Neural progenitor cell (in vitro differentiated cells): ENCODE measurements around the gene SULT1C3. TPM values are rescaled to one million over a fixed set of nuclear protein-coding genes. Genes with fewer than 3 reads are reported as not detected.
"Not testable (repeated sequence)": the region's sequence is repeated elsewhere in the genome, so short reads cannot be mapped to it uniquely, and the experiment has no call there.

Experiments used
- DNase-seq: peaks from one replicate; pipeline ENCODE4 v3.0.0-alpha.2; 2016; ENCODE audit warnings: low spot score
- H2AFZ ChIP-seq: fragments of 200-600 bp; sonication (generic); replicated peaks from 2 replicates; pipeline ENCODE4 v1.6.1; 2016; ENCODE audit warnings: antibody characterized with exemption
- H3F3A ChIP-seq: fragments of 200-600 bp; sonication (generic); 2 replicates; pipeline ENCODE4 v1.6.1; 2016; ENCODE audit warnings: antibody characterized with exemption, low read depth
- H3K27ac ChIP-seq: fragments of 200-600 bp; sonication (generic); 2 replicates; pipeline ENCODE4 v1.5.1; 2016; ENCODE audit warnings: mild to moderate bottlenecking
- H3K27me3 ChIP-seq: fragments of 200-600 bp; sonication (generic); 2 replicates; pipeline ENCODE4 v1.6.1; 2016; ENCODE audit warnings: mild to moderate bottlenecking, moderate library complexity
- H3K36me3 ChIP-seq: fragments of 200-600 bp; sonication (generic); 2 replicates; pipeline ENCODE4 v1.5.1; 2016
- H3K4me1 ChIP-seq: fragments of 200-600 bp; sonication (generic); 2 replicates; pipeline ENCODE4 v1.6.1; 2016; ENCODE audit warnings: mixed run types
- H3K4me2 ChIP-seq: fragments of 200-600 bp; sonication (generic); 2 replicates; pipeline ENCODE4 v1.6.1; 2016
- H3K4me3 ChIP-seq: fragments of 200-600 bp; sonication (generic); 2 replicates; pipeline ENCODE4 v1.5.1; 2016
- H3K79me2 ChIP-seq: fragments of 200-600 bp; sonication (generic); 2 replicates; pipeline ENCODE4 v1.6.1; 2016; ENCODE audit warnings: low read depth
- H3K9ac ChIP-seq: fragments of 200-600 bp; sonication (generic); 2 replicates; pipeline ENCODE4 v1.6.1; 2016
- H3K9me3 ChIP-seq: fragments of 200-600 bp; sonication (generic); 2 replicates; pipeline ENCODE4 v1.5.1; 2016; ENCODE audit warnings: low read depth
- H4K20me1 ChIP-seq: fragments of 200-600 bp; sonication (generic); 2 replicates; pipeline ENCODE4 v1.6.1; 2016; ENCODE audit warnings: low read depth
- H3K27ac Mint-ChIP-seq: 3 replicates; pipeline ENCODE4 v1.8.0; 2021; ENCODE audit warnings: mixed read lengths
- H3K27me3 Mint-ChIP-seq: 2 replicates; pipeline ENCODE4 v1.8.0; 2022; ENCODE audit warnings: low read depth, mild to moderate bottlenecking, inconsistent platforms, moderate library complexity, mixed read lengths; ENCODE audit not compliant: insufficient read depth
- H3K36me3 Mint-ChIP-seq: 3 replicates; pipeline ENCODE4 v1.8.0; 2021; ENCODE audit warnings: mixed read lengths
- H3K4me1 Mint-ChIP-seq: 3 replicates; pipeline ENCODE4 v1.8.0; 2021; ENCODE audit warnings: mixed read lengths
- H3K4me3 Mint-ChIP-seq: 3 replicates; pipeline ENCODE4 v1.8.0; 2021; ENCODE audit warnings: mild to moderate bottlenecking, moderate library complexity, mixed read lengths
- H3K9me3 Mint-ChIP-seq: 3 replicates; pipeline ENCODE4 v1.8.0; 2020; ENCODE audit warnings: mixed read lengths
- EZH2 ChIP-seq: fragments of 200-600 bp; sonication (generic); IDR thresholded peaks from 2 replicates; pipeline ENCODE4 v1.6.1; 2017; ENCODE audit warnings: antibody characterized with exemption, mild to moderate bottlenecking, moderate library complexity
- EZH2phosphoT487 ChIP-seq: fragments of 200-600 bp; sonication (generic); IDR thresholded peaks from 2 replicates; pipeline ENCODE4 v1.6.1; 2017; ENCODE audit warnings: antibody characterized with exemption
- total RNA-seq: library from RNA; depleted of rRNA; stranded (reverse); fragments of >200 nt; gene quantifications from 2 replicates; pipeline ENCODE4 v1.2.3, GENCODE V29; 2015; ENCODE audit warnings: low replicate concordance
- TF ChIP-seq, protein P1 (sequence below): fragments of 200-600 bp; sonication (generic); IDR thresholded peaks from 2 replicates; pipeline ENCODE4 v1.5.1; 2017; ENCODE audit warnings: antibody characterized with exemption, mild to moderate bottlenecking

SULT1C3 gene
- total RNA-seq, 1 donor from 2014 or later, result not detected

DNA sequence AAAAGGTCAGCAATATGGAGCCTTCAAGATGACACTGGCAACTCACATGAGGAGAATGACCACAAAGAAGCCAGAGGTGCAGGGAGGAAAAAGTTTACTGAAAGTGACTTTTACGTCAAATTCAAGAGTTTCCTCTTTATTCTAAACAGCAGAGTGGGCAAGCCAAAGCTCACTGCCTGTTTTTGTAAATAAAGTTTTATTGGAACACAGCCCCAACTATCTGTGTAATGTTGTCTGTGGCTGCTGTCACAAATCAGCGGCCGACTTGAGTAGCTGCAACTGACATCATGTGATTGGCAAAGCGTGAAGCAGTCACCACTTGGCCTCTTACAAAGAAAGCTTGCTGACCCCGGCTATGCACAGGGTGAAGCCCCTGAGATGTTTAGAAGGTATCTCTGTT is 39.7 kb downstream of the SULT1C3 start:
- Histone ChIP-seq H3F3A (no peaks in the 10 kb centered on the region), H3K4me2 (no peak overlapping the region), H3K27ac (no peak overlapping the region), H3K36me3 (no peaks in the 10 kb centered on the region), H3K27me3 (no peaks in the 10 kb centered on the region), H3K4me1 (no peaks in the 10 kb centered on the region), H3K9me3 (no peaks in the 10 kb centered on the region), H2AFZ (peak overlapping the region; percentile 72), H3K9ac (no peak overlapping the region), H3K79me2 (no peaks in the 10 kb centered on the region), H3K4me3 (no peak overlapping the region), H4K20me1 (no peaks in the 10 kb centered on the region)
- H3K36me3 Mint-ChIP-seq, result no peaks in the 10 kb centered on the region
- peaks cover 3% of the 10 kb centered on the region for H3K9me3 Mint-ChIP-seq
- TF ChIP-seq, protein P1, sequence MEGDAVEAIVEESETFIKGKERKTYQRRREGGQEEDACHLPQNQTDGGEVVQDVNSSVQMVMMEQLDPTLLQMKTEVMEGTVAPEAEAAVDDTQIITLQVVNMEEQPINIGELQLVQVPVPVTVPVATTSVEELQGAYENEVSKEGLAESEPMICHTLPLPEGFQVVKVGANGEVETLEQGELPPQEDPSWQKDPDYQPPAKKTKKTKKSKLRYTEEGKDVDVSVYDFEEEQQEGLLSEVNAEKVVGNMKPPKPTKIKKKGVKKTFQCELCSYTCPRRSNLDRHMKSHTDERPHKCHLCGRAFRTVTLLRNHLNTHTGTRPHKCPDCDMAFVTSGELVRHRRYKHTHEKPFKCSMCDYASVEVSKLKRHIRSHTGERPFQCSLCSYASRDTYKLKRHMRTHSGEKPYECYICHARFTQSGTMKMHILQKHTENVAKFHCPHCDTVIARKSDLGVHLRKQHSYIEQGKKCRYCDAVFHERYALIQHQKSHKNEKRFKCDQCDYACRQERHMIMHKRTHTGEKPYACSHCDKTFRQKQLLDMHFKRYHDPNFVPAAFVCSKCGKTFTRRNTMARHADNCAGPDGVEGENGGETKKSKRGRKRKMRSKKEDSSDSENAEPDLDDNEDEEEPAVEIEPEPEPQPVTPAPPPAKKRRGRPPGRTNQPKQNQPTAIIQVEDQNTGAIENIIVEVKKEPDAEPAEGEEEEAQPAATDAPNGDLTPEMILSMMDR, result no peak
- TF ChIP-seq EZH2phosphoT487 (no peak), EZH2 (no peak)
- DNase-seq, result no peak
- no peak overlapping the region for H3K27ac Mint-ChIP-seq
- H3K4me1 Mint-ChIP-seq, result no peaks in the 10 kb centered on the region
- H3K4me3 Mint-ChIP-seq, result no peak overlapping the region
- H3K27me3 Mint-ChIP-seq, result peaks cover 6% of the 10 kb centered on the region

DNA sequence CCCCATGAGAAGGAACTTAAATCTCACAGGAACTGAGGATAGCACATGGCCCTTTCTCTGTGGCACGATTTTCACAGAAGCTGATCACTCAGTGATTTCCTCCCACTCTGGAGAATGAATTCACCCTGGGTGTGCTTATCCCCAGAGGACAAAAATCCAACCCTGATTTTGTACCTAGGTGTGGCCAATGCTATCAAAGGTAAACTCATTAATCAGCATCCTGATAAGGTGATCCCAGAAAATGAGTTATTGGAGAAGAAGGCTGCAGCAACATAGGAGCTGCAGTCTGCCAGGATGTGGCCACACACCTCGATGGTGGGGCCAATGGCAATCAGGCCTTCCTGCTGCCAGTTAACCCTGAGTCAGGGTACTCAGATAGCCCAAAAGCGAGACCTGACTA is 40.7 kb downstream of the SULT1C3 start:
- Mint-ChIP-seq H3K9me3 (no peaks in the 10 kb centered on the region), H3K27ac (no peak overlapping the region)
- DNase-seq, result no peak

DNA sequence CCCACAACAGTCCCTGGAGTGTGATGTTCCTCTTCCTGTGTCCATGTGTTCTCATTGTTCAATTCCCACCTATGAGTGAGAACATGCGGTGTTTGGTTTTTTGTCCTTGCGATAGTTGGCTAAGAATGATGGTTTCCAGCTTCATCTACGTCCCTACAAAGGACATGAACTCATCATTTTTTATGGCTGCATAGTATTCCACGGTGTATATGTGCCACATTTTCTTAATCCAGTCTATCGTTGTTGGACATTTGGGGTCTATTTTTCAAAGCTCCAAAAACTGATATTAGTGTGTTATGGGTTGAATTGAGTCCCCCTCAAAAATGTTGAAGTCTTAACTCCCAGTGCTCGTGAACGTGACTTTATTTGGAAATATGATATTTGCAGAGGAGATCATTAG is 44.8 kb downstream of the SULT1C3 start:
- H3F3A ChIP-seq, H3K27me3 ChIP-seq, H3K4me2 ChIP-seq, H3K27ac ChIP-seq, H3K9me3 ChIP-seq, DNase-seq, H3K36me3 Mint-ChIP-seq, H3K4me3 Mint-ChIP-seq, H4K20me1 ChIP-seq, H3K36me3 ChIP-seq, H3K27ac Mint-ChIP-seq, H3K9ac ChIP-seq, H2AFZ ChIP-seq, H3K79me2 ChIP-seq, H3K27me3 Mint-ChIP-seq, H3K4me3 ChIP-seq, H3K9me3 Mint-ChIP-seq: not testable (repeated sequence)
- peaks cover 19% of the 10 kb centered on the region for H3K4me1 Mint-ChIP-seq
- peaks cover 16% of the 10 kb centered on the region for H3K4me1 ChIP-seq

More for the DNA sequence above, 40.7 kb downstream of the SULT1C3 start:
- Histone ChIP-seq H3K4me3 (no peak overlapping the region), H3K27me3 (no peaks in the 10 kb centered on the region), H3K4me2 (no peak overlapping the region), H3K36me3 (no peaks in the 10 kb centered on the region), H4K20me1 (no peaks in the 10 kb centered on the region), H3K27ac (no peak overlapping the region), H3F3A (no peaks in the 10 kb centered on the region), H3K9me3 (no peaks in the 10 kb centered on the region), H3K9ac (no peak overlapping the region), H3K4me1 (no peaks in the 10 kb centered on the region), H2AFZ (no peak overlapping the region), H3K79me2 (no peaks in the 10 kb centered on the region)
- no peaks in the 10 kb centered on the region for H3K4me1 Mint-ChIP-seq
- H3K4me3 Mint-ChIP-seq, result no peak overlapping the region
- TF ChIP-seq, protein P1, result no peak
- TF ChIP-seq EZH2phosphoT487 (no peak), EZH2 (no peak)
- H3K36me3 Mint-ChIP-seq, result no peaks in the 10 kb centered on the region
- H3K27me3 Mint-ChIP-seq, result peaks cover 6% of the 10 kb centered on the region

DNA sequence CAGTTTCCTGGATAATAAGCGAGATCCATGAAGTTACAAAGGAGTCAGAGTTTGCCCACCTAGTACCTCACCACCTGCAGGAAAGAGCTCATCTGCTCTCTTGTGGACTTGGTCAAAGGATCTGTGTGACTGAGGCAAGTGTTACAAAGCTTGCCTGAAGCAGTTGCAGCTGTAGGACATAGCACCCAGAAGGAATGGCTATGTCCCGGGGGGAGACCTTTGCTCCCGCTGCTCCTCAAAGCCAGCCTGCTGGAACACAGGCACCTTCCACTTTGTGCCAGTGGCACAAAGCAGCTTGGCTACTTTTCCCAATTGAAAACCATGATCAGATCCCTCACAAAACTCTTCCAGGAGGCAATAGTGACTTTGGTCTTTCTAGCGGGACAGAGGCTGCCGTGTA is 45.8 kb downstream of the SULT1C3 start:
- Histone ChIP-seq H3K4me2 (no peak overlapping the region), H3K27me3 (no peaks in the 10 kb centered on the region), H3F3A (no peaks in the 10 kb centered on the region), H3K79me2 (no peaks in the 10 kb centered on the region), H3K4me1 (peaks cover 16% of the 10 kb centered on the region), H3K27ac (no peak overlapping the region), H4K20me1 (no peaks in the 10 kb centered on the region), H3K4me3 (no peak overlapping the region), H2AFZ (no peak overlapping the region), H3K9me3 (no peaks in the 10 kb centered on the region), H3K9ac (no peak overlapping the region), H3K36me3 (no peaks in the 10 kb centered on the region)
- TF ChIP-seq EZH2phosphoT487, result no peak
- Mint-ChIP-seq H3K9me3 (peaks cover 2% of the 10 kb centered on the region), H3K4me3 (no peak overlapping the region), H3K4me1 (peaks cover 19% of the 10 kb centered on the region), H3K36me3 (no peaks in the 10 kb centered on the region), H3K27ac (no peak overlapping the region), H3K27me3 (peaks cover 3% of the 10 kb centered on the region)
- DNase-seq, result no peak
